ENCODE results near the gene ATP9B. TPM values are rescaled to one million over a fixed set of nuclear protein-coding genes. Genes with fewer than 3 reads are reported as not detected.
A peak's percentile ranks its signal among the peaks of the same experiment; 100 is the strongest.

Gene ATP9B
- total RNA-seq, 2 donors from 2014 or later = 22.5 to 72.9 TPM

DNA sequence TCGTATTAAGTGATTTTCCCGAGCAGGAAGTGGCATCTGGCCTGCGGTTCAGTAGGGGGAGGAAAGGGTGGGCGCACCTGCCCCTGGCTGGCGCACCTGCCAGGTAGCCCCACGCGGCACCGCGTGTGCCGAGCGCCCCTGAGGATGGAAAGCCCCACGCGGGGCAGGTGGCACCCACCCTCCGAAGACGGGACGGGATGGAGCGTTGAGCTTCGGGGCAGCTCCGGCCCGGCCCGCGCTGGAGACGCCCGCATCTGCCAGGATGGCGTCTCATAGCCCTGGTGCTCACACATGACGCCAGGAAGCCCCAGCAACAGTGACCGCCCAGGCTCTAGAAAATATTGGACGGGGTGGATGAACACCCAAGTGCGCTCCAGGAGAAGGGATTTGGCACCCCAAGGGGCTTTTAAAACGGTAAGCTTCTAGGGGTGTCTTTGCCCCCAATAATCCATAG is 324.0 kb downstream of the ATP9B start:
- ATAC-seq (ENCODE audit: insufficient number of reproducible peaks, low FRiP score, low read depth) = peak; percentile 12
- DNase-seq (ENCODE audit: low spot score) = no peak

DNA sequence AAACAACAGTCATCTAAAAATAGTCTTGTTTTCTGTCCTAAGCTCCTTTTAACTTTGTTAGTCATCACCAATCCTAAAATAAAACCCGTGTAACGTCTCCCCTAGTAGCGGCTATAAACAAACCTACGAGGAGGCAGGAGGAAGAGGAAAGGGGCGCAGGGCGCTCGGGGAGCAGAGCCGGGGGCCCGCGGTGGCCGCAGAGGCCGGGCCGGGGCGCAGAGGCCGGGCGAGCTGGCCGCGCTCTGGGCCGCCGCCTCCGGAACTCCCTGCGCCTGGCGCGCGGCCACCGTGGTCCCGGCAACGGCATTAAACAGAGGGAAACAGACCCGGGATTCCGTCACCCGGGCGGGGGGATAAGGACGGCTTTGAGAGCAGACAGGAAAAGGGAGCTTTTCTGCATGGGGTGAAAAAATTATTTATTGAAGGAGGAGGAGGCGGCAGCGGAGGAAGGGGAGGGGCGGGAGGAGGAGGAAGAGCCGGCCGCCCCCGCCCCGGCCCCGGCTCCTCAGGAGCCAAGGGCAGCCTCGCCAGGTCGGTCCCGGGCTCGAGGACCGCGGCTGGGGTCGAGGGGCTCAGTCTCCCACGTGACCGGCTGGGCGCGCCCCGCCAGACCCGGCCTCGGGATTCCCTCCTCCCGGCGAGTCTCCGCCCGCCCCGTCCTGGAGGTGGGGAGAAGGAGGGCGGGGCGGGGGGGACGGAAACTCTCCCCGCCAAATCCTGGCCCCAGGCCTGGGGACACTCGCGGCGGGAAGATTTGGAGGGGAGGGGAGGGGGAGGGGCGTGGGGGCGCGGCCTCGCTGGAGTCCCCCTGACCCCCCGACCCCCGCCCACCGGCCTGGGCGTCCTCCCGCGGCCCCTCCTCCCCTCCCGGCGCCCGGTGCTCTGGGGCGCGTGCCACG is 324.7 kb downstream of the ATP9B start:
- peak; percentile 75 for DNase-seq (ENCODE audit: low spot score)
- Histone ChIP-seq H3K9me3 (no peaks in the 10 kb centered on the region), H3K4me3 (peak overlapping the region; percentile 75), H3K4me1 (ENCODE audit: control insufficient read depth in 1 of 2, low read depth in 2 of 2) (peaks cover 14 to 32% of the 10 kb centered on the region in 2 donors), H3K27me3 (replicated peaks; ENCODE audit: insufficient read depth) (no peaks in the 10 kb centered on the region), H3K27ac (peak overlapping the region; percentile 95 to 98), H3K36me3 (no peaks in the 10 kb centered on the region)
- peak; percentile 78 for ATAC-seq (ENCODE audit: insufficient number of reproducible peaks, low FRiP score, low read depth)
- TF ChIP-seq, protein P1, sequence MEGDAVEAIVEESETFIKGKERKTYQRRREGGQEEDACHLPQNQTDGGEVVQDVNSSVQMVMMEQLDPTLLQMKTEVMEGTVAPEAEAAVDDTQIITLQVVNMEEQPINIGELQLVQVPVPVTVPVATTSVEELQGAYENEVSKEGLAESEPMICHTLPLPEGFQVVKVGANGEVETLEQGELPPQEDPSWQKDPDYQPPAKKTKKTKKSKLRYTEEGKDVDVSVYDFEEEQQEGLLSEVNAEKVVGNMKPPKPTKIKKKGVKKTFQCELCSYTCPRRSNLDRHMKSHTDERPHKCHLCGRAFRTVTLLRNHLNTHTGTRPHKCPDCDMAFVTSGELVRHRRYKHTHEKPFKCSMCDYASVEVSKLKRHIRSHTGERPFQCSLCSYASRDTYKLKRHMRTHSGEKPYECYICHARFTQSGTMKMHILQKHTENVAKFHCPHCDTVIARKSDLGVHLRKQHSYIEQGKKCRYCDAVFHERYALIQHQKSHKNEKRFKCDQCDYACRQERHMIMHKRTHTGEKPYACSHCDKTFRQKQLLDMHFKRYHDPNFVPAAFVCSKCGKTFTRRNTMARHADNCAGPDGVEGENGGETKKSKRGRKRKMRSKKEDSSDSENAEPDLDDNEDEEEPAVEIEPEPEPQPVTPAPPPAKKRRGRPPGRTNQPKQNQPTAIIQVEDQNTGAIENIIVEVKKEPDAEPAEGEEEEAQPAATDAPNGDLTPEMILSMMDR (IDR thresholded peaks at IDR 0.05) = no peak

More for the DNA sequence above, 324.0 kb downstream of the ATP9B start:
- TF ChIP-seq, protein P1 (IDR thresholded peaks at IDR 0.05) = no peak
- Histone ChIP-seq H3K4me3 (peak overlapping the region; percentile 75), H3K9me3 (no peaks in the 10 kb centered on the region), H3K4me1 (ENCODE audit: control insufficient read depth in 1 of 2, low read depth in 2 of 2) (peaks cover 14 to 32% of the 10 kb centered on the region in 2 donors), H3K36me3 (no peaks in the 10 kb centered on the region), H3K27ac (peak overlapping the region; percentile 95 to 98), H3K27me3 (replicated peaks; ENCODE audit: insufficient read depth) (no peaks in the 10 kb centered on the region)

DNA sequence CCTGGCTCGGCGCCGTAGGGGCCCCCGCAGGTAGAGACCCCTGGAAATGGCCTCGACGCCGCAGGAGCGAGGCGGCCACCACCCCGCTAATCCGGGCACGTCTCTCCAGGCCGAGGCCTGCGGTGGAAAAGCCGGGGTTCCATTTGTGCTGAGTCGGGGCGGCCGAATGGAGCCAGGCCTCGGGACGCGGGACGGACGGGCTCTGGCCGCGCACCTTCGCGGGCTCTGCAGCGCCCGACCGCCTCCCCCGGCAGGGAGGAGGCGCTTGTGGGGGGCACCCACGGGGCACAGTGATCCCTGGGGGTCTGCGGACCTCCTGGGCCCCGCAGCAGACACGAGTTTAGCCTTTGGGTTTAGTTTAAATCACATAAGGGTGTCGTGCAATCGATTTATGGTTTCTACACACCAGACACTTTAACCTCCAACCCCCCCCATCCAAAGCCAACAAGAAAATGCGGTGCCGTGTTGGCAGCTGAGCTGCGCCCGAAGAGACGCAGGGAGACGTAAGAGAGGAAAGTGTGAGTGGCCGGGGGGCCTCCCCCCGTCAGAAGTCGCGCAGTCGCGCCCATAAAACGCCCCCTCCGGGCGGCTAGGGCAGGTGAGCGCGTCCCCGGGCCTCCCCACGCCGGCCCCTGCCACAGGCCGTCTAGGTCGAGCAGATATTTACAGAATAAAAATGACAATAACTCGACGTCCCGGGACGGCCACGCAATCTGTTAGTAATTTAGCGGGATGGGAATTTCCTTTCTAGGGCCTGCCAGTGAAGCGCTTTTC is 325.5 kb downstream of the ATP9B start:
- no peaks in the 10 kb centered on the region for H3K27me3 ChIP-seq (replicated peaks; ENCODE audit: insufficient read depth)
- TF ChIP-seq, protein P1 (IDR thresholded peaks at IDR 0.05) = no peak
- no peaks in the 10 kb centered on the region for H3K36me3 ChIP-seq
- no peak for ATAC-seq (ENCODE audit: insufficient number of reproducible peaks, low FRiP score, low read depth)
- peaks cover 18 to 32% of the 10 kb centered on the region in 2 donors for H3K4me1 ChIP-seq (ENCODE audit: control insufficient read depth in 1 of 2, low read depth in 2 of 2)
- peak overlapping the region; percentile 95 to 98 for H3K27ac ChIP-seq
- H3K4me3 ChIP-seq = peak overlapping the region; percentile 75
- no peaks in the 10 kb centered on the region for H3K9me3 ChIP-seq
- DNase-seq (ENCODE audit: low spot score) = no peak

DNA sequence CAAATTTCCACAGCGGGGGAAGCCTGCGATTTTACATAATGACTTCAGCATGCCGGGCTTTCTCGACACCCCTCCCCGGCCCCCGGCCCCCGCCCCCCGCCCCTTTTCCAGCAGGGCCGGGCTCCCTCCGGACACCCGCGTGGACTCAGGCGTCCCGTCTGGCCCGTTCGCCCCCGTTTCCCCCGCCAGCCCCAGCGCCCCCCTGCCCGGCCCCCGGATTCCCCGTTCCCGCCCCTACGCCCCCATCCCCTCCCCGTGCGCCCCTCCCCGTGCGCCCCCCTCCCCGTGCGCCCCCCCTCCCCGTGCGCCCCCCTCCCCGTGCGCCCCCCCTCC is 326.1 kb downstream of the ATP9B start:
- Histone ChIP-seq H3K4me1 (ENCODE audit: control insufficient read depth in 1 of 2, low read depth in 2 of 2) (peaks cover 20 to 32% of the 10 kb centered on the region in 2 donors), H3K9me3 (no peaks in the 10 kb centered on the region), H3K27ac (peak overlapping the region; percentile 95 to 98), H3K27me3 (replicated peaks; ENCODE audit: insufficient read depth) (no peaks in the 10 kb centered on the region), H3K36me3 (no peaks in the 10 kb centered on the region), H3K4me3 (peak overlapping the region; percentile 75)
- DNase-seq (ENCODE audit: low spot score) (no peak), ATAC-seq (ENCODE audit: insufficient number of reproducible peaks, low FRiP score, low read depth) (no peak)
- TF ChIP-seq, protein P1 (IDR thresholded peaks at IDR 0.05) = no peak

Measured in thoracic aorta (tissue), 2 donors.